Retinal pigment epithelial cell (primary cell): ENCODE measurements around the gene SPATA13.

Source experiments
- DNase-seq: peaks from one replicate; pipeline ENCODE4 v3.0.0-alpha.2; 2010; ENCODE audit warnings: low read depth
- H3K4me3 ChIP-seq: 2 replicates; pipeline ENCODE4 v1.5.1; 2011; ENCODE audit warnings: mild to moderate bottlenecking, low read length, control low read depth, moderate library complexity
- CTCF ChIP-seq: conservative IDR thresholded peaks from 2 replicates; pipeline ENCODE4 v1.5.1; 2011; ENCODE audit warnings: low read depth, low read length, control low read depth, inconsistent platforms

The SPATA13 gene

GRCh38 chr13:24272452-24273161 lies 112.1 kb downstream of the SPATA13 start:
- peak; percentile 22 for DNase-seq
- H3K4me3 ChIP-seq: peak overlapping the region; percentile 58
- no peak for TF ChIP-seq CTCF

- no peak for DNase-seq
- H3K4me3 ChIP-seq: no peak overlapping the region
- no peak for TF ChIP-seq CTCF
These were observed 113.4 kb downstream of the SPATA13 start for GRCh38 chr13:24273926-24274325.

- H3K4me3 ChIP-seq: no peak overlapping the region
- TF ChIP-seq CTCF: no peak
- no peak for DNase-seq
These were observed 114.0 kb downstream of the SPATA13 start for GRCh38 chr13:24274452-24275021.

- no peak for TF ChIP-seq CTCF
- no peak for DNase-seq
- no peak overlapping the region for H3K4me3 ChIP-seq
These were observed 114.5 kb downstream of the SPATA13 start for GRCh38 chr13:24275041-24275440.

GRCh38 chr13:24276306-24276705 lies 115.8 kb downstream of the SPATA13 start:
- no peak for TF ChIP-seq CTCF
- no peak for DNase-seq
- H3K4me3 ChIP-seq: no peak overlapping the region

GRCh38 chr13:24276861-24277260 lies 116.3 kb downstream of the SPATA13 start:
- TF ChIP-seq CTCF: no peak
- DNase-seq: no peak
- H3K4me3 ChIP-seq: no peak overlapping the region

- TF ChIP-seq CTCF: no peak
- no peak for DNase-seq
- H3K4me3 ChIP-seq: no peak overlapping the region
These were observed 117.2 kb downstream of the SPATA13 start for GRCh38 chr13:24277761-24278160.
